ENCODE measurements around the gene HMGCS1. TPM values are rescaled to one million over a fixed set of nuclear protein-coding genes. Genes with fewer than 3 reads are reported as not detected.
A peak's percentile ranks its signal among the peaks of the same experiment; 100 is the strongest.

HMGCS1 gene
- total and polyA plus RNA-seq, 2 of the 8 experiments (the other 6 are each of a cell fraction or from before 2014, with no cell fraction given), result 63.6 to 236 TPM

DNA sequence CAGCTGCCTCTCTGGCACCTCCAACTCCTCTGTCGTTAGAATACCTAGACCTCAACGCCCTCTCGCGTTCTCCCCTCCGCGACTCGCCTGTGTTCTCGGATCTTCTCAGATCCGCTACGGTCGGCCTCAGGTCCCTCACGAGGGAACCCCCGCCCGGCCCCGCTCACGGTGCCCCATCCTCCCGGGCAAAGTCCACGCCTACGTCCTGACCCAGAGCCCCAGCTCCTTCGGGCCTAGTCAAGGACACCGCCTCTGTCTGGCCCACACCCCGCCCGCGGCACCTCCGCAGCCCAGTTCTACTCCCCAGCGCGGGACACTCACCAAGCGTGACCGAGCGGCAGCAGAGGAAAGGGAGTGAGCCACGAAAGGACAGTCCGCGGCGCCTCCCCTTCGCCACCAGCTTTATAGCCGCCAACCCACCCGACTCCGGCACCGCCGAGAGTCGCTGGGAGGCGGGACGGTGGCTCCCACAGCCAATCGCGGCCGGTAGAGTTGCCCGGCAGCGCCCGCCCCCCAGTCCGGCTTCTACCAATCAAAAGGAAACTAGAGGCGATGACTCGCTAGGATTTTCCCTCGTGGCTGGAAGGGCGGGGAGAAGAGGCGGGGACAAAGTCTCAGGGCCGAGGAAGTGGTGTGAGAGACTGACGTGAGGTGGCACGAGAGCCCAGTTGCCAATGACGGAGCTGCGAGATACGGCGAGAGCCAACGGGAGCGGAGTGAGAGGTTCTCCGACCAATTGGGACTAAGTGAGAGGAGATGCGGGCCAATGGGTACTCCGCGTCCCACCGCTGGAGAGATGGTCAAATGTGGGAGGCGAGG lies at the start of gene HMGCS1 (continued):
- TF ChIP-seq, protein P1, sequence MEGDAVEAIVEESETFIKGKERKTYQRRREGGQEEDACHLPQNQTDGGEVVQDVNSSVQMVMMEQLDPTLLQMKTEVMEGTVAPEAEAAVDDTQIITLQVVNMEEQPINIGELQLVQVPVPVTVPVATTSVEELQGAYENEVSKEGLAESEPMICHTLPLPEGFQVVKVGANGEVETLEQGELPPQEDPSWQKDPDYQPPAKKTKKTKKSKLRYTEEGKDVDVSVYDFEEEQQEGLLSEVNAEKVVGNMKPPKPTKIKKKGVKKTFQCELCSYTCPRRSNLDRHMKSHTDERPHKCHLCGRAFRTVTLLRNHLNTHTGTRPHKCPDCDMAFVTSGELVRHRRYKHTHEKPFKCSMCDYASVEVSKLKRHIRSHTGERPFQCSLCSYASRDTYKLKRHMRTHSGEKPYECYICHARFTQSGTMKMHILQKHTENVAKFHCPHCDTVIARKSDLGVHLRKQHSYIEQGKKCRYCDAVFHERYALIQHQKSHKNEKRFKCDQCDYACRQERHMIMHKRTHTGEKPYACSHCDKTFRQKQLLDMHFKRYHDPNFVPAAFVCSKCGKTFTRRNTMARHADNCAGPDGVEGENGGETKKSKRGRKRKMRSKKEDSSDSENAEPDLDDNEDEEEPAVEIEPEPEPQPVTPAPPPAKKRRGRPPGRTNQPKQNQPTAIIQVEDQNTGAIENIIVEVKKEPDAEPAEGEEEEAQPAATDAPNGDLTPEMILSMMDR (IDR thresholded peaks at IDR 0.05; ENCODE audit: control extremely low read depth in 1 of 3, insufficient read depth in 1 of 3, low read depth in 1 of 3, low read length in 3 of 3), result no peak
- TF ChIP-seq SP4 (IDR thresholded peaks at IDR 0.05; ENCODE audit: low read length), result 0 out of 2 replicates have a peak, but pooled peaks have one; percentile 65
- TF ChIP-seq, protein P2, sequence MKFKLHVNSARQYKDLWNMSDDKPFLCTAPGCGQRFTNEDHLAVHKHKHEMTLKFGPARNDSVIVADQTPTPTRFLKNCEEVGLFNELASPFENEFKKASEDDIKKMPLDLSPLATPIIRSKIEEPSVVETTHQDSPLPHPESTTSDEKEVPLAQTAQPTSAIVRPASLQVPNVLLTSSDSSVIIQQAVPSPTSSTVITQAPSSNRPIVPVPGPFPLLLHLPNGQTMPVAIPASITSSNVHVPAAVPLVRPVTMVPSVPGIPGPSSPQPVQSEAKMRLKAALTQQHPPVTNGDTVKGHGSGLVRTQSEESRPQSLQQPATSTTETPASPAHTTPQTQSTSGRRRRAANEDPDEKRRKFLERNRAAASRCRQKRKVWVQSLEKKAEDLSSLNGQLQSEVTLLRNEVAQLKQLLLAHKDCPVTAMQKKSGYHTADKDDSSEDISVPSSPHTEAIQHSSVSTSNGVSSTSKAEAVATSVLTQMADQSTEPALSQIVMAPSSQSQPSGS (IDR thresholded peaks at IDR 0.05; ENCODE audit: low read length), result no peak
- peak; percentile 29; the same call in 1 of the 2 replicates for TF ChIP-seq BACH1 (IDR thresholded peaks at IDR 0.05; ENCODE audit: low read length)
- TF ChIP-seq, protein P3, sequence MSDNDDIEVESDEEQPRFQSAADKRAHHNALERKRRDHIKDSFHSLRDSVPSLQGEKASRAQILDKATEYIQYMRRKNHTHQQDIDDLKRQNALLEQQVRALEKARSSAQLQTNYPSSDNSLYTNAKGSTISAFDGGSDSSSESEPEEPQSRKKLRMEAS (IDR thresholded peaks at IDR 0.05), result peak; percentile 91
- TF ChIP-seq, protein P4, sequence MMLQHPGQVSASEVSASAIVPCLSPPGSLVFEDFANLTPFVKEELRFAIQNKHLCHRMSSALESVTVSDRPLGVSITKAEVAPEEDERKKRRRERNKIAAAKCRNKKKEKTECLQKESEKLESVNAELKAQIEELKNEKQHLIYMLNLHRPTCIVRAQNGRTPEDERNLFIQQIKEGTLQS (IDR thresholded peaks at IDR 0.05; ENCODE audit: insufficient read depth, low read depth, low read length), result no peak
- peak; percentile 33; the same call in 1 of the 2 replicates for TF ChIP-seq KDM5A (IDR thresholded peaks at IDR 0.05; ENCODE audit: low read length)
- peak; percentile 66 for TF ChIP-seq SAP30 (IDR thresholded peaks at IDR 0.05; ENCODE audit: insufficient read depth, insufficient replicate concordance, low read length)

Measured in H1 (cell line).